GM21367 (cell line): ENCODE results near the gene MARS1.

Source experiments
- ATAC-seq: cut with Tn5 transposase; IDR thresholded peaks from one replicate; pipeline ENCODE4 v1.9.1; 2021; ENCODE audit not compliant: unreplicated experiment

Gene MARS1

DNA sequence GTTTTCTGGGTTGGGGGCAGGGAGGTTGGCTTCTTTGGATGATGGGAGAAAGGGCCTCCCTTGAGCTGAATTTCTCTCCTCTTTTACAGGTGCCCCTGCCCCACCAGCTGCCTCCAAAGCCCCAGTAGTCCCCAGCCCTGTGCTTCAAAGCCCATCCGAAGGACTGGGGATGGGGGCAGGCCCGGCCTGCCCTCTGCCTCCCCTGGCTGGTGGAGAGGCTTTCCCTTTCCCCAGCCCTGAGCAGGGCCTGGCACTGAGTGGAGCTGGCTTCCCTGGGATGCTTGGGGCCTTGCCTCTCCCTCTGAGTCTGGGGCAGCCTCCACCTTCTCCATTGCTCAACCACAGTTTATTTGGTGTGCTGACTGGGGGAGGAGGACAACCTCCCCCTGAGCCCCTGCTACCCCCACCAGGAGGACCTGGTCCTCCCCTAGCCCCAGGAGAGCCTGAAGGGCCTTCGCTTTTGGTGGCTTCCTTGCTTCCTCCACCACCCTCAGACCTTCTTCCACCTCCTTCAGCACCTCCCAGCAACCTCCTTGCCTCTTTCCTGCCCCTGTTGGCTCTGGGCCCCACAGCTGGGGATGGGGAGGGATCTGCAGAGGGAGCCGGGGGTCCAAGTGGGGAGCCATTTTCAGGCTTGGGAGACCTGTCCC lies 38.7 kb downstream of the MARS1 start:
- no peak for ATAC-seq

DNA sequence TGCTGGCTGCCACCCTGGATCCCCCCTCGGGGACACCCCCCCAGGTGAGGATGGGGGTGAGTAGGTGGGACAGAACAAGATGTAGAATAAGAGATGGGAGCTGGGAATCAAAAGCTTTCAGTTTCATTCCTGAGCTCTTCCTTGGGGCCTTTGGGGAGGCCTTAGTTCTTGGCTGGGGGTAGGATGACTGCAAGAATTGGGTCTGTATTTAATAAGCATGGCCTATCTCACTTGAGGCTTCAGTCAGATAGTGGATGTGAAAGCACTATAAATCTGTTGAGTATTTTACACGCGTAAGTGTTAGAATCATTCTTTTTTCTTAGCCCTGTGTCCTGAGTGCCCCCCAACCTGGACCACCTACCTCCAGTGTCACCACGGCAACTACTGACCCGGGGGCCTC lies 39.3 kb downstream of the MARS1 start:
- no peak for ATAC-seq

DNA sequence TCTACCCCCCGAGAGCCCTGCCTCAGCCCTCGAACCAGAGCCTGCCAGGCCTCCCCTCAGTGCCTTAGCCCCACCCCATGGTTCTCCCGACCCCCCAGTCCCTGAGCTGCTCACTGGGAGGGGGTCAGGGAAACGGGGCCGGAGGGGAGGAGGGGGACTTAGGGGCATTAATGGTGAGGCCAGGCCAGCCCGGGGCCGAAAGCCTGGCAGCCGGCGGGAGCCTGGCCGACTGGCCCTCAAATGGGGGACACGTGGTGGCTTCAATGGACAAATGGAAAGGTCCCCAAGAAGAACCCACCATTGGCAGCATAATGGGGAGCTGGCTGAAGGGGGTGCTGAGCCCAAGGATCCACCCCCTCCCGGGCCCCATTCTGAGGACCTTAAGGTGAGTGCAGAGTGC lies 40.3 kb downstream of the MARS1 start:
- ATAC-seq, result no peak

DNA sequence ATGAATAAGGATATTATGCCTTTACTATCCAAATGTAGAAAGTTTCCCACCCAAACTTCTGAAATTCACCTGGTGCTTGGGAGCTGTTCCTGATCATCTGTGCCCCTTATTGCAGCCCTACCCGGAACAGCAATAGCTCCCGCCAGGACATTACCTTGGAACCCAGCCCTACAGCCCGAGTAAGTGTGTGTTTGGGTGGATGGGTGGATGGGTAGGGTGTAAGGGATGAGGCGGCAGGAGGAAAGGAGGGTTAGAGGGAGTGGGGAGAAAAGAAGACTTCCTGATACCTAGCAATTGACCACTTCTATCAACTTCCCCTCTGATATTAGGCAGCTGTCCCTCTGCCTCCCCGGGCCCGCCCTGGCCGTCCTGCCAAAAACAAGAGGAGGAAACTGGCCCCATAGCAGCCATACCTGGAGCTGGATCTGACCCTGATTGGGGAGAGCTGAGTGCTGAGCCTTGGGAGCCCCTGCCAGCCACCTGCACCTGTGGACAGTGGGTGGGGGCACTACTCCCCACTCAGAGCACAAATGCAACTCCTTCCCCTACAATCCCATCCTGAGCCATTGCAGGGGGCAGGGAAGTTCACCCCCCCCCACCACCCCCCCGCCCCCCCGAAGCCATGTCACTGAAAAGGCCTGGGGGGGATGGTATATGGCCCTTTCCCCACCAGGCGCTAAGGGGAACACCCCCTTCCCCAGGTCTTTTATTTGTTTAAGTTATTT lies 41.1 kb downstream of the MARS1 start:
- ATAC-seq, result no peak

DNA sequence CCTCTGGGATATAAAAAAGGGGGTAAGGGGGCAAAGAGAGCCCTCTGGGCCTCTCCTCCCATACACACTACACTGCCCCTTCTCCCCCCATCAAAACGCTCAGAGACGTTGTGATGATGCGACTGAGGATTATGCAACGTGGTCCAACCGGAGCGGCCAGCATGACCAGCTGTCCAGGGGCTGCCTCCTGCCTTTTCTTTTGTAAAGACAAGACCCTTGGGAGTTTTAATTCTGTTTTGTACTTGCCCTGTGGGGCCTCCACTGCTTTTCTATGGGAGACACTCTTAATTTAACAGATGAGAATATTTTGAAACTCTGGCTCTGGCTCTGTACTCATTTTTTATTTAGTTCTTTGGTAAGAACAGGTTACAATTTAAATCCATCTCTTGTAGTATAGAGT lies 42.0 kb downstream of the MARS1 start:
- ATAC-seq, result no peak

DNA sequence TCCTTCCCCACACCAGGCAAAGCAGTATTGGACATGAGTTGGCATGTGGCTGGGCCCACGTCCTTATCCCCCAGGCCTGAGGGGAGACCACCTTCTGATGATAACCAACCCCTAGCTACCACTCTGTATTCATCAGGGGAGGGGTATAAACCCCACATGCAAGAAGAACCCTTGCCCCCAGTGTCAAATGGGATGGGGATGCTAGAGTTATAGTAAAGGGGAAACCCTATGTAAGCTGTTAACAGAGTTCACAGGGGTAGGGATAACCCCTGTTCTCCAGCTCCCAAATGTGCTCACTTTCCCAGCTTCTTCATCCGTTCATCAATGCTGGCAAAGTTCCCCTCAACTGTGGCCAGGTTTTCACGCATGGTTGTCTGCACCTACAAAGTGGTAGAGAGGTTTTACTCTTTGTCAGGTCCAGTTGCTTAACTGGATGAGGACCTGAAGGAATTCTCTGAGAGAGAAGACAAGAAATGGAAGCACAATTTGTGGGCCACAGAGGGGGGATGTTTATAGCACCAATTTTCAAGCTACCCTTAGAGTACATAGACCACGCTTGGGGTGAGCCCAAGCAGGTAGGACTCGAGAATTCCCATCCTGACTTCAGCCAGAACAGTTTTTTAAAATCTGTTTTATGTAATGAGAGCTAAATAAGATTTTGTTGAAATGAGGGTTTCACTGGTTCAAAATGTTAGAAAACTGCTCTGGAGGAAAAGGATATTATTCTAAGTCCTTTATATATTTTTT lies 42.7 kb downstream of the MARS1 start:
- ATAC-seq, result no peak

DNA sequence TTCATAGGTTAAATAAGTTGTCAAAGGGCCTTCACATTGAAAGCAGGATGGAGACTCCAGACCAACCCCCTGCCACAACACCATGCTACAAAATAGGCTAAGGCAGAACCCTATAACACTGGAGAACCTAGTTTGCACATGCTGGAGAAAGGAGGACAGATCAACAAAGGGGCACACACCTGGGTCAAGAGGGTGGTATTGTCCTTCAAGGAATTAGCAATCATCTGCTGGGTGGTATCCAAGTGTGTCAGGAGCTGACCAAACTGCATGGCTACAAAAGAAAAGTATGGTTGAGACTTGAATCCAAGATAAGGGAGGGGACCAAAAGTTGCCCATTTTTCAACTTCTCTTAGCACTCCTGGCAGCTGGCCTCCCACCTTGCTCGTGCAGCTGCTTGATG lies 44.0 kb downstream of the MARS1 start:
- no peak for ATAC-seq

DNA sequence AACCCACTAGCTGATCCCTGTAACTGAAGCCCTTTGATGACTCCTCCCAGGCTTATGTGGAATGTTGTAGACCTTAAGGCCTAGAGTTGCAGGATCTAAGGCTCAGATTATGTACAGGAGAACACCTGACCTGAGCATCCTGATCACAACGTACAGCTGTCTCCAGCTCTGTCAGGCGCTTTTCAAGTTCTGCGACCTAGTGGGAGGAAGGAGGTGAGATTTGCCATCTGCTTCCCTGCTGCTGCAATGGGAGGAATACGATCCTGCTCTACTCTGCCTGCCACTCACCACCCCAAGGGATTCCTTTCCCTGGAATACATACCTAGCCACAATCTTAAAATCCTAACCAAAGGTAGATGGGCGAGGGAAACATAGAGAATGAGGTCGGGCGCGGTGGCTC lies 45.2 kb downstream of the MARS1 start:
- no peak for ATAC-seq

DNA sequence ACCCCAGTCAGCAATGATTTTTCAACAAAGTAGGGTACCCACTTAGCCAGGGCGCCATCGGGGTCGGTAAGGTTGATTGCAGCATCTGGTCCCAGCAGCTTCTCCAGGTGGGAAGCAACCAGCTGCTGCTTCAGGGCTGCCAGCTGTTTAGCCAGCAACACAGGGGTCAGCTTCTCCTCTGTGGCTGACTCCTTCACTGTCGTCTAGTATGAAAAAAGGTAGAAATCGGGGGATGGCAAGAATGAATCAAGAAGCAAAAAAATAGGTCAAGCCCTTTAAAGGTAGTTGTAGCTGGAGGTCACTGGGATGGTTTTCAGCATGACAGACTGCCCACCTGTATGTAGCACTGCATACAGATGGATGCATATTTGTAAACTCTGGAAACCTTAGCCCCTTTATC lies 46.4 kb downstream of the MARS1 start:
- ATAC-seq, result no peak

DNA sequence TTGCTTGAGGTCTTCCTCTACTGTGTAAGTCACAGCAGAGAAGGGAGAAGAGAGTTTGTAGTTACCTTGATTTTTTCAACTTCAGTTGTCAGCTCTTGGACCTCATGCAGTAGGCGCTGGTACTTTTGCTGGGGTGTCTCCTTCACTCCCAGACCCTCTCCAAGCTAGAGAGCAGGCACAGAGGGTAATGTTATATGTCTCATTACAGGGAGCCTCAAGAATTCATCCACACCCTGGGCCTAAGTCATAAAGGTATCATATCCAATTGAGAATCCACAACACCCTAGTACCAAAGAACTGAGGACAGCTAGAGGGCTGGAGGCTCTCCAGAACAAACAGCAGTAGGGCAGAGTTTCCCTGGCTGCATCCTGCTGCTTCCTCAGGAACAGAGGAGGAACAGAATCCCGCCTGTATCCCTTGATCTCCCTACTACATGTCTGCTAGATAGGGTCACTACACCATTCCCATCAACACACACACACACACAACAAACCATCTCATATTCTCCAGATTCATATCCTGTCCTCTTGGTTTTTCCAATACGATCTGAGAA lies 47.2 kb downstream of the MARS1 start:
- no peak for ATAC-seq

DNA sequence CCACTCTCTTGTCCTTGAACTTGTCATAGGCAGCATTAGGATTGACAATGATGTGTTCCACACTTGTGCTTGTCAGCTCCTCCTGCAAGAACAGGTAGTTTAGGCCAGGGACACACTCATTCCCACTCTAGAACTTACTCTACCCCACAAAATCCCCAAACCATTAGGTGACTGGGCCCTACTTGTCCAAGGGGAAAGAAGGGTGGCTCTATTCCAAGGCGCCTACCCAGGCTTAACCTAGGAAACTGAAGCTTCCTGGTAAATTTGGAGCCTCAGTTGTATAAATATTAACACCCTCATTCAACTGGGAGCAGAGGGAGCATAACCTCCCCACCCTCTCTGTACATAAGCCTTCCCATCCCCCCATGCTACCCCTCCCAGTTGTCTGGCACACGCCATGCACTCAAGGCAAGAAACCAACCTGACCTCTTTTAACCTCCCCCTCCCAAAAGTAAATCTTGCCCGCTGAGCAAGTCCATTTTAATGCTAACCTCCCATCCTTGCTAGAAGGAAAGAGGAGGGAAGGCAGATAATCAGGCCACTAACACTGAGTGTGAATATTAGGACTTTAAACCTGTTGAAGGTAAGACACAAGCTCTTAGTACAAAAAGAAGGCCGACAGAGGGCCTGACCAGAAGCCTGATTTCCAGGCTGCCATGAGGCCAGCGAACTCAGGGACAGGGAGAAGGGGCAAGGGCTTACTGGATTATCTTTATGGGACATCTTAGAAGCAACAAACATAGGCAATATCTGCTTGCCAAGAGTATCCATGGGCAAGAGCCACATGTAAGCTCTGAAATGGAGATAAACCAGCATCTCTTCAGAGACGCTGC lies 48.1 kb downstream of the MARS1 start:
- no peak for ATAC-seq

DNA sequence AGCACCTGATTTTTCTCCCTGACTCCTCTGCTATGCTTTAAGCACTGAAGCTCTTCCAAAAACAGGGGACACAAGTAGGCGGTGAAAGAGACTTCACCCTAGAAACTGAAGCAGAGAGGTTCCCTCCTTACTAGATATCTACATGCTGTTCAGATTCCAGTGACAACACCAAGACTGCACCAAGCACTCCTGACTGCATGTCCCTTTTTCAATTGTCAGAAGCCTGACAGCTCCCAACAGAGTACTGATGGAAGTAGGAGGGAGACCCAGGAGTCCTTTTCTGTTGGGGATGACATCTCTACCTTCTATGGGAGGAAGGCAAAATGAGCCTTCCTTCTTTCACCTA lies 48.7 kb downstream of the MARS1 start:
- no peak for ATAC-seq

DNA sequence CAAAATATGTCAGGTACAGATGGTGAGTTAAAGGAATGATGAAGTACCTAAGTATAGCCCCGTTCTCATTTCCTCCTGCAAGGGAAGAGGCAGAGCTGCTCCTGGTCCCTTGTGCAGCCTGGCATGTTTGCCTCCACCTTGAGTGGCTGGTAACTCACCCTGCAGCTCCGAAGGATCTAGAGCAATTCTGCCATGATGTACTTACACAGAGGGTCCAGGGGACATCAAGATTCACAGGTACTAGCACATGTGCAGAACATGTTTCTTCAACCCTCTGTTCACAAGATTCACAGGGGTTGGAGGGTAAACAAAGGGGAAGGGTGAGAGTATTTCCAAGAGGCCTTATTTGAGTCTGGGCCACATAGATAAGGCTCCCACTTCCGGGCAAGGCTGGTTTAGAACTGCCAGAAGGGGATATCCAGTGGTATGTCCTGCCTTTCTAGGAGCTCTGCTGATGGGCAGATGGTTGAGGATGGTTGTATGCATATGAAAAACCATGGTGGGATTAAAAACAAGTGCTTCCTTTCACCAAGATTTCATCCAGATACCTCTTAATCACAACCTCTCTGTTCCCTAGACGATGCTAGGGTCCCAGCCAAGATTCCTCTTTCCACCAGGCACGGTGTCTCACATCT lies 51.4 kb downstream of the MARS1 start:
- ATAC-seq, result no peak

DNA sequence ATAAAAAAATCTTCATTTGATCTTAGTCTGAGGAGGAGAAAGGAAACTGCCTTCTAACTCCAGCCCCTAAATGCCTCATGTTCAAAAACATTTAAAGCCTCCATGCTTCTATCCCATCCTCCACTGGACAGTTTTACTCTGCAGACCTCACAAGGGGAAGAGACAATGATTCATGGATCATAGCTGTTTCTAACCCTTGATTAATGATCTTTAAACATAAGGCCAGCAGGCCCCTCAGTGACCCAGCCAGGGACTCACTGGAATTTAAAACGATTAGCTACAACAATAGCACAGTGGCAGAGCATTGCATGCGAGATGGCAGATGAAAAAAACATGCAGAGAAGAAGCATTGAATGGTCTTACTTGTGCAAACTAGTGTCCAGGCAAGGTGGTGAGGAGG lies 53.1 kb downstream of the MARS1 start:
- no peak for ATAC-seq

DNA sequence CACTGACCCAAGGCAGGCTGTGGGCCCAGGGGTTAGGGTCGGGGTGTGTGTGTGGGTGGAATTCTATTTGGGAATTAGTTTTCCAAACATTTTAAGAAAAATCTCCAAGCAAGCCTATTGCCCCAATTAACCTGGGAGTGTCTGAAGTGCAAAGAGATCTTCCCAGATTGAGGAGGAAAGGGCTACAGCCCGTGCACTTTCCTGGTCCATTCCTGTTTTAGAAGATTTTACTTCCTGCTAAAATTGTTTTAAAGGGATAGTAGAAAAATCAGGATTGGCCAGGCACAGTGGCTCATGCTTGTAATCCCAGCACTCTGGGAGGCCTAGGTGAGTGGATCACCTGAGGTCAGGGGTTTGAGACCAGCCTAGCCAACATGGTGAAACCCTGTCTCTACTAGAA lies 53.8 kb downstream of the MARS1 start:
- no peak for ATAC-seq

DNA sequence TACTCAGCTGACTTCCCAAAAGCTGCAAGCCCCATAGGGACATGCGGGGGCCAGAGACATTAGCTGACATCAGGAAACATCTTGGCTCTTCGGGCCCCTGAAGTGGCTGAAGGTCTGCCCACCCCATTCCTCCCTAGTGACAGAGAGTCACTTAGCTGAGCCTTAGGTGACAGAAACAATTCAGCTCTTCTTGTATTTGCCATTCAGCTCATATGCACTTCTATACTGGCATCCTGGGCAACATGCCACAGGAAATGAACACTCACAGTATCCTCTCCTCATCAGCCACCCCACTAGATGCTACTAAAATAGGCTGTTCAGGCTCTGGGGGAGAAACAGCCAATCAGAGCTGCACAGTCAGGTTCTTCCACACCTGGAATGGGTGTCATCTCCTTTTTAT lies 55.7 kb downstream of the MARS1 start:
- no peak for ATAC-seq

DNA sequence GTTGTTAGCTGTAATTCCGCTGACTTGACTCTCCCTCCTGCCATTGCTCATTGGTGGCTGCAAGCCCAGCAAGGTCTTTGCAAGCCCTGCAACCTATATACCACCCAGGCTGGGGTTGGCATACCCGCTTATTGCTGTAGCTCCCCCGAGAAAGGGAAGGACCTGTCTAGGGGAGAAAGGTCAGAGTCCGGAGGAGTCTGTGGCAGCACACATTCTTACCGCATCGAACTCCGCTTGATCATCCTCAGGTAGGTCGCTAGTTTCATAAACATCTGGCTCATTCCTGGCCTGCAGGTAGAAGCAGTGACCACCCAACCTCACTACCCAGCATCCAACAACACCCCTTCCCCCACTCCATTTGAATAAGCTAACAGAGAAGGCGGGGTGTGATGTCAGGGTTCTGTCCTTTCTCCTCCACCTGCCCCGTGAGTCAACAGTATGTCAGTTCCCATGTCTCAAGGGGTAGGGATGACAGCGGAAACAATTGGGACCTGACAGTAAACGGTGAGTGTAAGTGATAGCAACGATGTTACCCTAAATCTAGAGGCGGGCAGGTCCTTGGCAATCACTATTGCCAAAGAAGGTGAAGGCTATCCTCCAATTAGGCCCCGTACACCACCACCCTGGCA lies 58.1 kb downstream of the MARS1 start:
- no peak for ATAC-seq

DNA sequence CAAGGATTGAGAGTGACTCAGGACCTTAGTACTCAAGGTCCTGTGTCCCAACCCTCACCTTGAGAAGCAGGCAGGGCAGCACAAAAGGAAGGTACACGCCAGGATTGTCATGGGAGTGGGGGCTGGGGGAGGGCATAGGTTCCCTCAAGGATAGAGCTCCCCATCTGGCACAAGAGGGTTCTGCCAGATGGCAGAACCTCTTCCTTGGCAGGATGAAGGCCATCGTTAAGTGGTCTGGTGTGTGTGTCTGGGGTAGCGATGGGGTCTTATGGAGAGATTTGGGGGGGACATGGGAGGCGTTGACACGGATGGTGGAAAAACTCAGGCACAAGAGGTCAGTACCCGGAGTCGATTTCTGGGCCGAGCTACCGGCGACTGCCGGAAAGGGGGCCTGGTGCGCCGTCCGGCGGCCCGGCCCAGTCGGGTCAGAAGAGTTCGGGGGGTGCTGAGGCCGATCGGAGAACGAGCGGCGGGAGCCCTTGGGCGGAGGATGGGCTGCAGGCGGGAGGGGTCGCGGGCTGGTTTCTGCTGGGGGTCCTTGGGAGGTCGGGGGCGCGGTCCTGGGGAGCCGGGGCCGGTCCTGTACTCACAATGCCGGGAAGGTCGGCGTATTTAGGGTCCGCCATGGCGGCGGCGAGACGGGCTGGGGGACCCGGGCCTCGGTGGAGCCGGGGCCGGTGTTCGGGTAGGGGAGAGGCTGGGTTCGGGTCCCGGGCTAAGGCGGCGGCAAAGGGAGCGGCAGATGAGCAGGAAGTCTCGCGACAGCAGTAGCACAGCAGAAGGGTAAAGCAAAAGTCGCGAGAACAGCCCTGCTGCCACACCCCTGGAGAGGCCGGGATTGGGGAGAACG lies 58.8 kb downstream of the MARS1 start, which contains the start of gene DCTN2:
Gene DCTN2, minus strand, starts transcription at position 755 of the 850 bp plus-strand sequence. Its CDS starts 129 bp downstream, at position 626.
- ATAC-seq, result peak; percentile 95
